Astrocyte (in vitro differentiated cells and primary cell): ENCODE results near the gene RANBP17.

Experiments used
- EZH2 ChIP-seq: IDR thresholded peaks from 2 replicates; pipeline ENCODE4 v1.6.1; 2012; ENCODE audit warnings: mild to moderate bottlenecking, low read length, inconsistent platforms; ENCODE audit not compliant: insufficient read depth
- TF ChIP-seq, protein P1 (sequence below): IDR thresholded peaks from 2 replicates; pipeline ENCODE4 v1.5.1; 2011; ENCODE audit warnings: low read depth, mild to moderate bottlenecking, inconsistent platforms, low read length, moderate library complexity; ENCODE audit not compliant: insufficient read depth

DNA sequence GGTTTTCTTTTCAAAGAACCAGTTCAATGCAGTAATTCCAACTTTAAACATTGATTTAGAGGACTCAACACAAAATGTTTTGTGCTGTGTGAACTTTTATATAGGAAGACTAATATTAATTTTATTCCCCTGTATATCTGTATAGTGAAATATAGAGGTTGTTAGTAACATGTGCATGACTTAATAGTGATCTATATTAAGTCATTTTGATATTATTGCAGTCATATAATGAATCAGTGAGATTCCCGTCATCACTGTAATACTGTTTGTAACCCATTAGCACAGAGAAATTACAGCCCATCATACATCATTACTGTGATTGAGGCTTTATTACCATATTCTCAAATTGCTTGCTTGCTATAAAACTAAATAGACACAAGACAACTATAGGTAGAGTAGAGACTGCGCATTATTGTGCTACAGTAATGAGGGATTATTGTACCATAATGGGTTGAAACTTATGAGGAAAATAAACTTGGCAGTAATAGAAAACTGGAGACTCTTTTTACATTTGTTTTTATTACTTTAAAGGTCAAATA is 170.7 kb downstream of the RANBP17 start:
- TF ChIP-seq, protein P1, sequence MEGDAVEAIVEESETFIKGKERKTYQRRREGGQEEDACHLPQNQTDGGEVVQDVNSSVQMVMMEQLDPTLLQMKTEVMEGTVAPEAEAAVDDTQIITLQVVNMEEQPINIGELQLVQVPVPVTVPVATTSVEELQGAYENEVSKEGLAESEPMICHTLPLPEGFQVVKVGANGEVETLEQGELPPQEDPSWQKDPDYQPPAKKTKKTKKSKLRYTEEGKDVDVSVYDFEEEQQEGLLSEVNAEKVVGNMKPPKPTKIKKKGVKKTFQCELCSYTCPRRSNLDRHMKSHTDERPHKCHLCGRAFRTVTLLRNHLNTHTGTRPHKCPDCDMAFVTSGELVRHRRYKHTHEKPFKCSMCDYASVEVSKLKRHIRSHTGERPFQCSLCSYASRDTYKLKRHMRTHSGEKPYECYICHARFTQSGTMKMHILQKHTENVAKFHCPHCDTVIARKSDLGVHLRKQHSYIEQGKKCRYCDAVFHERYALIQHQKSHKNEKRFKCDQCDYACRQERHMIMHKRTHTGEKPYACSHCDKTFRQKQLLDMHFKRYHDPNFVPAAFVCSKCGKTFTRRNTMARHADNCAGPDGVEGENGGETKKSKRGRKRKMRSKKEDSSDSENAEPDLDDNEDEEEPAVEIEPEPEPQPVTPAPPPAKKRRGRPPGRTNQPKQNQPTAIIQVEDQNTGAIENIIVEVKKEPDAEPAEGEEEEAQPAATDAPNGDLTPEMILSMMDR = no peak
- no peak for TF ChIP-seq EZH2
